ENCODE data around the gene SORBS2.
"Not testable (repeated sequence)": the region's sequence is repeated elsewhere in the genome, so short reads cannot be mapped to it uniquely, and the experiment has no call there.

SORBS2 gene

DNA sequence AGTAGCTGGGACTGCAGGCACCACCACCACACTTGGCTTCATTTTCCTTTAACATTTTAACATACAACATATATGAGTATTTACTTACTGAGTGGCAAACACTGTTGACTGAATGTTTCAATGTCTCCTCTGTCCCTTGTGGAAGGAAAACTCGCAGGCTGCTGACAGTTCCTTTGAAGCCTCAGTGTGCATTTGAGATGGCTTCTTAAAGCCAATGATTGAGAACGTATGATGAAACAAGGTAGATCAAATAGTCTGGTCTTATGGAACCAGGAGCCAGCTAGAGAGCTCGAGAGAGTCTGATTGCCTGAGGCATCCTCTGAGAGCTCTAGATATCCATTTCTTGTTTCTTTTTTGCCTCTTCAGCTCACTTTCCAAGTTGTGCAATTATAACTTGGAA, 233.7 kb downstream of the SORBS2 start:
- DNase-seq, result no peak

DNA sequence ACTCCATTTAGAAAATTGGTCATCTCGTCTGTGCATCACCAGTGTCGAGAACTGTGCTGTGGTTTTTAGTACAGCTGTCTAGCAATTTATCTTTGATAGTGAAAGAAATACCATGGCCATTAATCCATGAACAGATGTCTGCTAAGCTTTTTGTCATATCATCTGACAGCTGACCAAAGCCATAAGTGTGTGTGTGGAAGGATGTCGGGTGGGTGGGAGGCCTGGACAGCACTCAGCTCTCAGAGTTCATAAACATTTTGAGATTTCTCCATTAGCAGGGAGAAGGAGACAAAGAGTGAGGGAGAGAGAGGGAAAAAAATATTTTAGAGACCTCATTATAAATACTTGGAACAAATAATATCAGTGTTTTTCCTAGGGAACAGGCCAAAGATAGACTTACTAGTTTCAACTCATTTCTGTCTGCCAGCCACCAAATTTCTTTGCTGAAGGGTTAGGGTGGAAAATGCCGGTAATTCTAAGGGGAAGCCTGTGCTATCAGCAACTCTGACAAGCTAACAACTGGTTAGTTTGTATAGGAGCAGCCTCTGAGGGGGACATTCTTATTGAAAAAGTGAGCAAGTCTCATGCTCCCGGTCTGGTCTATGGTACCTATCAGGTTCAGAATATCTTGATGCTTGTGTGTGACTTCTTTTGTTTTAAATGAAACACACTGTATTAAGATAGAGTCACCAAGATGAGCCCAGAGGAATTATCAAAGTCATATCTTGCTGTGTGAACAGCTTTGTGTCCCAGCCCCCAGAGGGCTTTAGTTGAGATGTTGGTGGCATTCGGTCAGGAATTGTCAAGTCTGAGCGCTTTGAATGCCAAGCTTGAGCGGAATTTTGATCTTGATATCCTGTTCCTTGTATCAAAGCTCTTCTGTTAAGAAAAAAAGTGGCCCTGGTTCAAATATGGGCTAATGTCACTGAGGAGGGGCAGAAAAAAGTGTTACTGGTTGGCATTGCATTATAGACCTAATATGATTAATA, 234.7 kb downstream of the SORBS2 start:
- no peak for DNase-seq

DNA sequence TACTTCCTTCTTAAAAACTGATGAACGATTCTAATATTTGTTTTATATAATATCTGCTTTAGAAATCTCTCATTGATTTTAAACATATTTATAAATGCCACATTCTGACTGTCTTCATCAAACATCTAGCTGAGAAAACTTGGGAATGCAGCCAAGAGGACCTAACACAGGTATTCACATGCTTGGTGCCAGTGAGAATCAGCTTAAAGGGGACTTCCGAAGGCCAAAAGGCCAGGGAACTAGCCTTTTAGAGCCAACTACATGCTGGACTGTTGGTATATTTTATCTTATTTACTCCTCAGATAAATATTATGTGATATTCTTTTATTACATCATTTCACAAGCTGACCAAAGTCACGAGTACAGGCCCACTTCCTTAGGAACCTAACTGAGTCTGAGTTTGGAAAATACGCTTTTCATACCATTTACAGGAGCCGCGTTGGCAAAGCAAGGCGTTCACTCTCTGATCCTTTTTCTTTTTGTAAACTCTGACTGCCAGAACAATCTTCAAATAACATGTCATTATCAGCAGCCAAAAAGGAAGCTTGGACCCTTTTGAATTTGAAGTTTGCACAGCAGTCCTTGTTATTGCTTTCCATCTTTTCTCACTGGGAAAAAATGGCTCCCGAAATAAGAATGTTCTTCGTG, 235.6 kb downstream of the SORBS2 start:
- DNase-seq, result no peak

DNA sequence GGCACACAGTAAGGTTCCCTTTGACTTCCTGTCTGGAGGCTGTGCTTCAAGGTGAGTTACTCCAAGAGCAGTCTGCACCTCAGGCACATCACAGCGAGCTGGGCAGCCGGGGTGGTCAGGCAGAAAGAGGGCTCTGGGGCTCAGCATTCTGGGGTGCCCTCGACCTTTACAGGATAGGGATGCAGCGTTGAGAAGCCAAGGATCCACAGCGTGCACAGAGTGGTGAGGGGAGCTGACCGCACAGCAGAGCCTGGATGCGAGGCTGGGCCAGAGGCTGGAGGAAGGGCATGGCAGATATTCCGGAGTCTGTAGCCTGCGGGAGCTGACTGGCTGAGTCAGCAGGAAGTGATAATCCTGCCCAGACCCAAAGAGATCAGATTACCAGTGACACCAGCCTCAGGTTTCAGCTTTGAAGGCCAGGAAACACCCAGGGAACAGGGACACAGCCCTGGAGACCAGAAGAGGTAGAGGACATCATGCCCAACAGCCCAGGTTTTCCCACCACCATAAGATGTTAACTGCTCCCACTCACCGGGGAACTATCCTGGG, 238.3 kb downstream of the SORBS2 start:
- DNase-seq, result peak; percentile 33

DNA sequence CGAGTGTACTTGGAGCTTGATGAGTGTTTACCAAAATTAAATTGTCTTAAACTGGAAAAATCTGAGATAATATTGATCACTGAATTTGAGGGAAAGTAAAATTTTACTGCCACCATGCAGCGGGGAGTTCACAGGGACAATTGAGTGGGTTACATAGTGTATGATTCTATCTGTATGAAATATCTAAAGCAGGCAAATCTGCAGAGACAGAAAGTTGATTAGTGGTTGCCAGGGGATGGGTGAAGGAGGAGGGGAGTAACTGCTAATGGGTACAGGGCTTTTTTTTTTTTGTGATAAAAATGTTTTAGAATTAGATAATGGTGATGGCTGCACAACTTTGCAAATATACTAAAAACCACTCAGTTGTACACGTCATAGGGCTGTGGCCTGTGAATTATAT, 241.3 kb downstream of the SORBS2 start:
- no peak for DNase-seq

DNA sequence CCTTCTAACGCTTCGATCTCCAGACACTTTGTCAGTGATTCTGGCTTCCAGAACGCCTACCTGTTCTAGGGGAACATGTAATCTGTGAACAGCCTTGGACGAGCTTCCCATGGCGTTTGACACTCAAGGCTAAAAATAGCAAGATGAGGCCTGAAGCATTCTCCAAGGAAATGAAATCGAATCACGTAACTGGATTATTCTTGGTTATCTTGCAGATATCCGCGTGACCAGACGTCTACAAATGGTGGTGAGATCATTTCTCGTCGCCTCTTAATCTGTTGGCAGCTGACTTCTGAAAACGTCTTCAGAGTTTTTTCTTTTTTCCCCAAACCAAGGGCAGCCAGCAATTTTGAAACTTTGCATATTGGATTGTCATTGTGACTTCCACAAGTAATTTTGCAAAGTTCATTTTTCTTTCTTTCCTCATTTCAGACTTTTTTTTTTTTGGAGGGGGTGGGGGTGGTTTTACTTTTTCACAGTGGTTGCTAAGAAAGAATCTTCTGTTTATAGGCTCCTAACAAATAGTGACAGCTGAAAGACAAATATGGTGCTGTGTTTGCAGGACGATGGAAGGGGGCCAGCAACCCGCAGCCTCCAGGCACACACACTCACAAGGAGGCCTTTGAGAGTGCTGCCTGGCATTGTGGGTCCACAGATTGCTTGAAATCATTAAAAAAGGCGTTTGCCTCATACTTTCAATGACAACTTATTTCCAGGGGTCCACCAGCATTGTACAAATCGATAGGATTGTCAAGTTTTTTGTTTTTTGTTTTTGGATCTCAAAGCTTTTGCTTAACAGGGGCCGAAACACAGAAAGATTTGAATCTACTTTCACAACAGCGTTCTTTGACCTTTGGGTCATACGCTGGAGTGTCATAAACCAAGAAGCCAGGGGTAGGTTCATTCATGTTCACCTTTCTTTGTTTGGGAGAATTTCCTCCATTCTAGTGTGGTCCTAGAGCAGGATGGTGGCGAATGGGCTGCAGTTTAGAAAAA, 244.3 kb downstream of the SORBS2 start:
- DNase-seq, result no peak

DNA sequence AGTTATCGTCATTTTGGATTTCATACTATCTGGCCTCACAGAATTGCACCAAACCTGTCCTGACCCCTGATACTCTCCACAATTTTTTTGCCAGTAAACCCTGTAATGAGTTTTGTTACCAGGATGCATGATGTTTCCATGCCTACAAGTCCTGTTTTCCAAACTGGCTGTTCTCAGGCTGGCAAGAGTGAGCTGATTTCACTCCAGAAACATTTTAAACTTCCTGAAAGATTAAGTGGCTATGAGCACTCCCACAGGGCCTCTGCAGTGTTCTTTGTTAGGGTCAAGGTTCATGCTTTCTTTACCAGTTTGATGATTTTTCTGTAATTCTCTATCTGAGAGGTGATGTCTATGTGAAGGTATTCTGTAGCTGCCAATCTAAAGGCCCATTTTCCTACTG, 245.0 kb downstream of the SORBS2 start:
- DNase-seq, result peak; percentile 72

DNA sequence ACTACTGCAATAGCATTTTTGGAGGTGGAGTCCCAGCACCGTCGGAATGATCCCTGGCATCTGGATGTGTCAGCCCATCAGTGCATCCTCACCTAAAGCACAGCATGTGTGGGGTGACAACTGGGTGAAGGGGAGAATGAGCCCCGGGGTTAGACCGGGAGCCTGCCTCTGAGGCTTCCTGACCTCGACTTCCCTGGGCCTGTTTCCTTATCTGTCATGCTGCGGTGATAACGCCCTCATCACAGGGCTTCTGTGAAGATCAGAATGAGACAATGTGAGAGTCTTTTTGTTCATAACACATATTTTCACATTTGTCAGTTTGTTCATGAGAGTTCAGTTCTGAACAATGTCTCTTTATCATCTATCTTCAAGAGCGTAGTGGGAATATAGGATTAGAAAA, 245.6 kb downstream of the SORBS2 start:
- no peak for DNase-seq

DNA sequence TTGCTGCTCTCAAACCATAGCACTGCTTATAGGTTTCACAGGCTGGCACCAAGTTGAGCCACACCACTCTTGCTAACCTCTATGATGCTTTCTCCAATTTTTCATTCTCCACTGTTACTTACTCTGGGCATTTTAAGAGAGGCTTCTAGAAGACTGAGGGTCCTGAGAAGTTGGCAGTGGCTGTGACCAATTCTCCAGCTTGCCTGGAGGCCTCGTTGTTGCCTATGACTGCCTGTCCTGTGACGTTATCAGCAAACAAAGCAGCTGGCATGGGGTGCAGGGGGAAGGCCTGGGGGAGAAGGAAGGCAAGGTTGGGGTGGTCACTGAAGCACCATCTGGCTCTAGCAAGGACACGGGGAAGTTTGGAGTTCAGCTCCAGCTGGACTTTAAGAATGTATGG, 246.3 kb downstream of the SORBS2 start:
- no peak for DNase-seq

DNA sequence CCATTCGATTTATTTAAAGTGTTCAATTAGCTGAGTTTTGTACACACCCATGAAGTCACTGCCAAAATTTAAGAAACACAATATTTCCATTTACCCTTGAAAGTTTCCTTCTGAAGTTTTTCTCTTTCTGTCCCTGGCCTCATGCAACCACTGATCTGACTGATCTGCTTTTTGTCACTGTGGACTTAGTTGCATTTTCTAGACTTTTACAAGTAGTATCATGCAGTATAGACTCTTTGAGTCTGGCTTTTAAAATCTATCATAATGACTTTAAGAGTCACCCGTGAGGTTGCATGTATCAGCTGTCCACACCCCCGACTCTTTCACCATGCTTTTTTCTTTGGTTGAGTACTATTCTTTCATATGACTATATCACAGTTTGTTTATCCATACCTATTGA, 247.6 kb downstream of the SORBS2 start:
- no peak for DNase-seq

DNA sequence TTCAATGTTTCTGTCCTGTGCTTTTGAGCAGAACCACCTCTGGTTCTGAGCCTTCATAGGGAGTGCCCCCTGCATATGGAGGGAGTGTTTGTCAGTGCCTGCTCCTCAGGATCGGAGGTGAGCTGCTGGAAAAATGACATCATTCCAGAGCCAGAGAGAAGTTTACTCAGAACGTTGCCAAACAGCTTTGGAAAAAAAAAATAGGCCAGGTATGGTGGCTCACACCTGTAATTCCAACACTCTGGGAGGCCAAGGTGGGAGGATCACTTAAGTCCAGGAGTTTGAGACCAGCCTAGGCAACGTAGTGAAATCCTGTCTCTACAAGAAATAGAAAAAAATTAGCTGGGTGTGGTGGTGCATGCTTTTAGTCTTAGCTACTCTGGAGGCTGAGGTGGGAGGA, 249.5 kb downstream of the SORBS2 start:
- no peak for DNase-seq

DNA sequence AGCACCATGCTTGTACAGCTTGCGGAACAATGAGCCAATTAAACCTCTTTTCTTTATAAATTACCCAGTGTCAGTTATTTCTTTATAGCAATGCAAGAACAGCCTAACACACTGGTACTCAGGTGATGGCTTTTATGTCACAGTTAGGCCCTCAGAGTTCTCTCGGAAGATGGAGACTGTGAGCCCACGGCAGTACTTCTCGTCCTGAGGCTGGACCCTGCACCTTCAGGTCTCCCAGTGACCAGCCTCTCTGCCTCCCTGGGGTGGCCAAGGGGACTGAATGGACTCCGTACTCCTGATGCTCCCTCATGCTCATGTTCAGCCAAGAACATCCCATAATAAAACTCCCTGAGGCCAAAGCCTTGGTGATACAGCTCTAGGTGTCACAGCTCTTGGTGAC, 251.7 kb downstream of the SORBS2 start:
- DNase-seq, result no peak

DNA sequence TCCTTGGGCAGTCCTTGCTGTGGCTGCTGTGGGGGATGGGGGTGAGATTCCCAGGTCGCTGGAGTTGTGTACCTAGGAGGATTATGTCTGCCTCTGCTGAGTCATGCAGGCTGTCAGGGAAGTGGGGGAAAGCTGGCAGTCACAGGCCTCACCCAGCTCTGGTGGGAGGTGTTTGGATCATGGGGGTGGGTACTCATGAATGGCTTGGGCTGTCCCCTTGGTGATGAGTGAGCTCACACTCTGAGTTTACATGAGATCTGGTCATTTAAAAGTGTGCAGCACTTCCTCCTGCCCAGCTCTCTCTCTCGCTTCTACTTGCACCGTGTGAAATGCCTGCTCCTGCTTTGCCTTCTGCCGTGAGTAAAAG, 252.1 kb downstream of the SORBS2 start:
- peak; percentile 81 for DNase-seq

DNA sequence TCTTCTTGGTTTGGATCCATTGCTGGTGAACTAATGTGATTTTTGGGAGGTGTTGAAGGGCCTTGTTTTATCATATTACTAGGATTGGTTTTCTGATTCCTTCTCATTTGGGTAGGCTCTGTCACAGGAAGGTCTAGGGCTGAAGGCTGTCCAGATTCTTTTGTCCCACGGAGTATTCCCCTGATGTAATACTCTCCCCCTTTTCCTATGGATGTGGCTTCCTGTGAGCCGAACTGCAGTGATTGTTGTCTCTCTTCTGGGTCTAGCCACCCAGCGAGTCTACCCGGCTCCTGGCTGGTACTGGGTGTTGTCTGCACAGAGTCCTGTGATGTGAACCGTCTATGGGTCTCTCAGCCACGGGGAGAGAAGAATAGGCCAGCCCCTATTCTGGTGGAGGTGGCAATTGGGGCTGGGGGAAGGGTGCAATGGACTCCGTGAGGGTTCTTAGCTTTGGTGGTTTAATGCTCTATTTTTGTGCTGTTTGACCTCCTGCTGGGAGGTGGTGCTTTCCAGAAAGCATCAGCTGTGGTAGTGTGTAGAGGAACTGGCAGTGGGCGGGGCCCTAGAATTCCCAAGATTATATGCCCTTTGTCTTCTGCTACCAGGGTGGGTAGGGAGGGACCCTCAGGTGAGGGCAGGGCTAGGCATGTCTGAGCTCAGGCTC, 252.6 kb downstream of the SORBS2 start:
- not testable (repeated sequence) for DNase-seq

DNA sequence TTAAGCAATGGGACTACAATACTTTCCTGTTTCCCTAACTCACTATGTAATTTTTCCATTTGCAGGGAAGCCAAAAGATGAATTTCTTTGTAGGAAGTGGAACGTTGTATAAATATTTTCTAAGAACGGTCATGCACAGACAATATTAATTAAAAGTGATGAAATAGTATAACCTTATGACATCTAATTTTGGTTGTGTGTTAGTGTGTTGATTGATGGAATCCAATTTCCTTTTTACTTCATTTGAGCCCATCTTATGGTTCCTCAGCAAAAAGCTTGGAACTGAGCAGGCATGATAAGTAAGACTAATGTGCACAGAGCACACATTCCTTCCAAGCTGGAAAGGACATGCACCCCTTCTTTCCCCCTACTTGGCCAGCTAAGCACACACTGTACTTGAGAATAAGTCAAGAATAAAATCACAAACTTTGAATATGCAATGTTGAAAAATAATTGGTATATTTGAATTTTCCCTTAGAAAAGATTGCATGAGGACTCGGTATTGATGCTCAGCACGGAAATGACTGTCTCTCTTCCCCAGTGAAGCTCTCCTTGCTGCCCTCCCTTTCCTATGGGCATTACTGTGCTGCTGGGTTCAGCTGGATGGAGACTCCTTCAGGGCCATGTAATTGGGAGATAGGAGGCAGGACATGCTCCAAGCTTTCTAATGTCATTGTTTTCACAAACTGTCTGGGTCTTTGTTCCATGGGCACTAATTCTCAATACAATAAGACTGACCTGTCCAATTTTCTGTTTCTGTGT, 257.4 kb downstream of the SORBS2 start:
- DNase-seq, result no peak

DNA sequence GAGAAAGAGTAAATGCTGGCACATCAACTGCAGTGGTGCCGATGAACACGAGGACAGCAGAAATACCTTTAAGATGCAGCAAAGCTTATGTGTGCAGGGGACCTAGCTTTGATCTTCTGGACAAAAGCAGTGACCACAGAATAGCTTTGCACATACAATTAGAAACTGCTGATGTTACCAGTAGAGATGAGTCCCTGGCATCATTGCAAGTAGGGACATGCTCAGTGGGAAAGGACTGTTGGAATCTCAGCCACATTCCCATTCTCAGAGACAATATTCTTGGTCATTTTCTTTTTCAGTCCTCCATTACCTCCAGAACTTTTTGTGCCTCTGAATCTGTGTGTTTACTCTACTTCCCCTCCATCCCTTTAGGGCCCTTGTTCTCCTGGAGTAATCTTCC, 259.7 kb downstream of the SORBS2 start:
- DNase-seq, result no peak

DNA sequence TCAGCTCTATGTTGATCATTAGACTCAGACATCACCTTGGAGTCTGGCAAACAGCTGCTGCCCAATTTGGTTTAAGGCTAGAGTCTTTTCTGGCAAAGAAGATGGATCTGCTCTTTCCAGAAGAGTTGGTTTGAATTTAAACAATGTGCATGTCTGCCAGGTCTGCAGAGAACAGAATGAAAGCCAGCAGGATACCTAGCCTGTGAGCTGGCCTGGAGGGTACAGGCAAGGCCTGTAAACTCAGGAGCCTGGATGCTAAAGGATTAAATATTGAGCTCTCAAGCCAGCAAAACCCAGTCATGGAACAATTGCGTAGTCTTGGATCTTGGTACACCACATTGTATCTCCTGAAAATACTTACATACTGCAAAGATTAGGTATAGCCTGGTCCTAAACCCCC, 261.1 kb downstream of the SORBS2 start:
- DNase-seq, result no peak

DNA sequence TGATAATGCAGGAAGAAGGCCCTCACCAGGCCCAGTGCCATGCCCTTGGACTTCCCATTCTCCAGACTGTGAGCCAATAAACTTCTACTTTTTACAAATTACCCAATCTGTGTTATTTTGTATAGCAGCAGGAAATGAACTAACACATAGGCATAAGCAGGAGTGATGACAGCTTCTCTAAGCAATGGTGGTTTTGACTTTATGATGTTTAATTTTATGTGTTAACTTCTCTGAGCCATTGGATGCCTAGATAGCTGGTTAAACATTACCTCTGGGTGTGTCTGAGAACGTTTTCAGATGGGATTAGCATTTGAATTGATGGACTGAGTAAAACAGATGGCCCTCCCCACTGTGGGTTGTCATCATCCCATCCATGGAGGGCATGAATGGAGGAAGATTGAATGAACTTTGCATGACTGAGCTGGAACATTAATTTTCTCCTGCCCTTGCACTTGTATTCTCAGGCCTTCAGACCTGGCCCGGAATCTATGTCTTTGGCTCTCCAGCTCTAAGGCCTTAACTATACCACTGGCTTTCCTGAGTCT, 262.8 kb downstream of the SORBS2 start:
- DNase-seq, result no peak

DNA sequence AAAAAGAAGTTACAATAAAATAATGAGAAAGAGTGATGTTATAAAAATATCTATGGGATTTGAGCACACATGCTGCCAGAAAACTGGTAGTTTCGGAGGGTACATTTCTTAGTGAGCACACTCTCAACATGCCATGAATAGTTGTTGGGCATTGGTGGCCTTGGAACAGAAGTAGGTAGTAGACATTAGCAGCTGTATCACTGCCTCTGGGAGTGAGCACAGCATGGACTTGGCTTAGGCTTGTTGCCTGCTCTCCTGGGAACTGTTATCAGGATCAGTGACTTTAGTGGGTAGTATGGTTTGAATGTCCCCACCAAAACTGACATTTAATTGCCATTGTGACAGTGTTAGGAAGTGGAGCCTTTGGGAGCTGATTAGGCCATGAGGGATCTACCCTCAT, 263.4 kb downstream of the SORBS2 start:
- DNase-seq, result no peak

DNA sequence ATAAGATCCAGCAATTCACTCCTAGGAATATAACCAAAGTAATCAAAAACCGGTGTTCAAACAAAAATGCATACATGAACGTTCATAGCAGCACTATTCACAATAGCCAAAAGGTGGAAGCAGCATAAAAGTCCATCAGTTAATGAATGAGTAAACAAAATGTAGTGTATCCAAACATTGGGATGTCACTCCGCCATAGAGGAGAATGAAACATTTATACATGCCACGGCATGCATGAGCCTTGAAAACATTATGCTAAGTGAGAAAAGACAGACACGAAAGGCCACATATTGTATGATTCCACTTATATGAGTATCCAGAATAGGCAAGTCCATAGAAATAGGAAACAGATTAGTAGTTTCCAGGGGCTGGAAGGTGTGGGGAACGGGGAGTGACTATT, 265.7 kb downstream of the SORBS2 start:
- no peak for DNase-seq

DNA sequence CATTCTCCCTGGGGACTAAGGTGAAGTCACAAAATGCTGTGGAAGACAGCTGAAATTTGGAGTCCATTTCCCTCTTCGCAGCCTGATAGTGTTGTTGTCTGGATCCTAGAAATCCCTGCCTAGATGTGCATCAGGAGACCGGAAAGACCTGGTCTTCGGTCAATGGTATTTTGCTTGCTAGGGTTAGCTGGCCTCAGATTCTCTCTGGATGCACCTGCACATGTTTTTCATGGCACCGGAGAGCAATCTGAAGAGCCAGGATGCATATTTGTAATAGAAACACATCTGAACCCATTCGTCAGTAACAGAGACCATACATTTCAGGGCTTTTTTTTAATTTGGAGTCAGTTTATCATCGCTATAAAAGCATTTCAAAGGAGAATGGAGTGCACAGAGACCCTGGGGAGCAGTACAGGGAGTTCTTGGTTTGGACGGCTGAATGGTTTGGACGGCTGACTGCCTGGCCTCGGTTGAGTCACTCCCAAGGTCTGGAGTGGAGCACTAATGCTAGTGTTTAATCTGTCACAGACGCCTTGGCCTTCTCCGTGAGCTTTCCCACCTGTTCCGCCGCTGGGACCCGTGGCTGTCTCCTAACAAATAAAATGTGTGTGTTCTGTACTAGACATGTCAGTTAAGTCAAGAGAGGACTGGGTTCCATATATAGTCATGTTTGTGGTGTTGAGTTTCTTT, 269.2 kb downstream of the SORBS2 start:
- DNase-seq, result peak; percentile 65
